Hepatocyte (in vitro differentiated cells): ENCODE results near the gene UBE2G1. TPM values are rescaled to one million over a fixed set of nuclear protein-coding genes. Genes with fewer than 3 reads are reported as not detected.

Source experiments
- DNase-seq: peaks from one replicate; pipeline ENCODE4 v3.0.0-alpha.2; 2016; ENCODE audit warnings: low spot score
- H2AFZ ChIP-seq: fragments of 200-600 bp; sonication (generic); 2 replicates; pipeline ENCODE4 v1.6.0; 2016; ENCODE audit warnings: antibody characterized with exemption, mild to moderate bottlenecking
- H3K27ac ChIP-seq: fragments of 200-600 bp; sonication (generic); 2 replicates; pipeline ENCODE4 v1.5.1; 2016; ENCODE audit warnings: mild to moderate bottlenecking
- H3K27me3 ChIP-seq: fragments of 200-600 bp; sonication (generic); 2 replicates; pipeline ENCODE4 v1.6.1; 2016
- H3K36me3 ChIP-seq: fragments of 200-600 bp; sonication (generic); replicated peaks from 2 replicates; pipeline ENCODE4 v1.5.1; 2016; ENCODE audit warnings: low read depth; ENCODE audit not compliant: insufficient read depth
- H3K4me1 ChIP-seq: fragments of 200-600 bp; sonication (generic); 2 replicates; pipeline ENCODE4 v1.5.1; 2016; ENCODE audit warnings: mild to moderate bottlenecking, moderate library complexity; ENCODE audit not compliant: insufficient read depth
- H3K4me2 ChIP-seq: fragments of 200-600 bp; sonication (generic); 2 replicates; pipeline ENCODE4 v1.6.0; 2016
- H3K4me3 ChIP-seq: fragments of 200-600 bp; sonication (generic); 2 replicates; pipeline ENCODE4 v1.5.1; 2016; ENCODE audit warnings: mild to moderate bottlenecking
- H3K79me2 ChIP-seq: fragments of 200-600 bp; sonication (generic); 2 replicates; pipeline ENCODE4 v1.6.0; 2017; ENCODE audit warnings: mild to moderate bottlenecking
- H3K9me2 ChIP-seq: fragments of 200-600 bp; sonication (generic); replicated peaks from 2 replicates; pipeline ENCODE4 v1.6.0; 2017; ENCODE audit warnings: mild to moderate bottlenecking; ENCODE audit not compliant: insufficient read depth
- H3K9me3 ChIP-seq: fragments of 200-600 bp; sonication (generic); 2 replicates; pipeline ENCODE4 v1.5.1; 2016; ENCODE audit warnings: low read depth, mild to moderate bottlenecking
- H4K20me1 ChIP-seq: fragments of 200-600 bp; sonication (generic); 2 replicates; pipeline ENCODE4 v1.6.0; 2016; ENCODE audit warnings: mild to moderate bottlenecking; ENCODE audit not compliant: insufficient read depth, poor library complexity, severe bottlenecking
- EZH2 ChIP-seq: fragments of 200-600 bp; sonication (generic); IDR thresholded peaks from 2 replicates; pipeline ENCODE4 v1.6.1; 2016; ENCODE audit warnings: antibody characterized with exemption, mild to moderate bottlenecking, borderline replicate concordance
- EZH2phosphoT487 ChIP-seq: fragments of 200-600 bp; sonication (generic); IDR thresholded peaks from one replicate; pipeline ENCODE4 v1.6.1; 2018; ENCODE audit warnings: antibody characterized with exemption, mild to moderate bottlenecking, low read depth, moderate library complexity; ENCODE audit not compliant: unreplicated experiment, severe bottlenecking
- WGBS: methylation state at CpG from one replicate; pipeline ENCODE4 v1.1.6; 2016; ENCODE audit warnings: low lambda C conversion rate; ENCODE audit errors: missing lambda C conversion rate; 5-methylcytosine and 5-hydroxymethylcytosine counted together
- polyA plus RNA-seq: library from polyadenylated mRNA; unstranded; fragments of >200 nt; fragmentation: Nextera tagmentation; extraction: Ambion mirVana; gene quantifications from 2 replicates; pipeline ENCODE4 v1.2.1, GENCODE V29; 2016
- total RNA-seq: library from RNA; depleted of rRNA; stranded (reverse); fragments of >200 nt; gene quantifications from 2 replicates; pipeline ENCODE4 v1.2.3, GENCODE V29; 2014
- TF ChIP-seq, protein P1 (sequence below): fragments of 200-600 bp; sonication (generic); IDR thresholded peaks from 2 replicates; pipeline ENCODE4 v1.5.1; 2016; ENCODE audit warnings: antibody characterized with exemption, mild to moderate bottlenecking; ENCODE audit not compliant: poor library complexity

Gene UBE2G1
- total and polyA plus RNA-seq, 2 experiments from 2014 or later = 65.1 to 78.8 TPM

DNA sequence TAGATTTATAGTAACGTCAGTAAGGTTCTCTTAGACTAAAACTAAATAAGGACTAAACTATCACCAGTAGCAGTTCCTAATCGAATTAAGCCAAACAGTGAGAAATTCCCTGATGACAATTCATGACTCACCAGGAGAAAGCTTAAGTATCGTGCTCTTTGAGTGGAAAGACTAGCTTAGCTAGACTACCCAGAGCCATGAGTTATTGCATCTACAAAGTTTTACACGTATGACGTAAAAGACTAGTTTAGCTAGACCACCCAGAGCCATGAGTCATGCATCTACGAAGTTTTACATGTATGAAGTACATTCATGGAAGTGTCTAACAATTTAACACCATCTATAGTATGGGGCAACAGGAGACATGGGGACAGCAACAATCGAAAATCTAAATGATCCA, 36.6 kb downstream of the UBE2G1 start:
- Histone ChIP-seq H3K27ac (peak overlapping the region; percentile 47), H3K27me3 (no peaks in the 10 kb centered on the region), H3K9me2 (no peaks in the 10 kb centered on the region), H3K36me3 (no peaks in the 10 kb centered on the region), H4K20me1 (peaks cover 47% of the 10 kb centered on the region), H3K79me2 (peaks cover 100% of the 10 kb centered on the region), H3K4me3 (no peak overlapping the region), H3K4me1 (peaks cover 17% of the 10 kb centered on the region), H3K9me3 (peaks cover 5% of the 10 kb centered on the region), H2AFZ (no peak overlapping the region), H3K4me2 (no peak overlapping the region)
- 73% methylated on average over 7 of the region's 7 CpGs for WGBS
- peak; percentile 49 for DNase-seq
- TF ChIP-seq, protein P1, sequence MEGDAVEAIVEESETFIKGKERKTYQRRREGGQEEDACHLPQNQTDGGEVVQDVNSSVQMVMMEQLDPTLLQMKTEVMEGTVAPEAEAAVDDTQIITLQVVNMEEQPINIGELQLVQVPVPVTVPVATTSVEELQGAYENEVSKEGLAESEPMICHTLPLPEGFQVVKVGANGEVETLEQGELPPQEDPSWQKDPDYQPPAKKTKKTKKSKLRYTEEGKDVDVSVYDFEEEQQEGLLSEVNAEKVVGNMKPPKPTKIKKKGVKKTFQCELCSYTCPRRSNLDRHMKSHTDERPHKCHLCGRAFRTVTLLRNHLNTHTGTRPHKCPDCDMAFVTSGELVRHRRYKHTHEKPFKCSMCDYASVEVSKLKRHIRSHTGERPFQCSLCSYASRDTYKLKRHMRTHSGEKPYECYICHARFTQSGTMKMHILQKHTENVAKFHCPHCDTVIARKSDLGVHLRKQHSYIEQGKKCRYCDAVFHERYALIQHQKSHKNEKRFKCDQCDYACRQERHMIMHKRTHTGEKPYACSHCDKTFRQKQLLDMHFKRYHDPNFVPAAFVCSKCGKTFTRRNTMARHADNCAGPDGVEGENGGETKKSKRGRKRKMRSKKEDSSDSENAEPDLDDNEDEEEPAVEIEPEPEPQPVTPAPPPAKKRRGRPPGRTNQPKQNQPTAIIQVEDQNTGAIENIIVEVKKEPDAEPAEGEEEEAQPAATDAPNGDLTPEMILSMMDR = no peak
- no peak for TF ChIP-seq EZH2phosphoT487
- TF ChIP-seq EZH2 = no peak

- no peak overlapping the region for H3K27ac ChIP-seq
- H3K9me2 ChIP-seq = no peaks in the 10 kb centered on the region
- H3K4me1 ChIP-seq = peaks cover 14% of the 10 kb centered on the region
- H3K9me3 ChIP-seq = peaks cover 5% of the 10 kb centered on the region
- no peak overlapping the region for H3K4me3 ChIP-seq
- no peak for DNase-seq
- 88% methylated on average over 5 of the region's 5 CpGs for WGBS
- H3K36me3 ChIP-seq = no peaks in the 10 kb centered on the region
- no peak overlapping the region for H2AFZ ChIP-seq
- H3K4me2 ChIP-seq = no peak overlapping the region
- peaks cover 40% of the 10 kb centered on the region for H4K20me1 ChIP-seq
- no peaks in the 10 kb centered on the region for H3K27me3 ChIP-seq
- peaks cover 100% of the 10 kb centered on the region for H3K79me2 ChIP-seq
- TF ChIP-seq EZH2phosphoT487 (no peak), EZH2 (no peak)
- TF ChIP-seq, protein P1 = no peak
Measured at GRCh38 chr17:4327606-4328005, 38.9 kb downstream of the UBE2G1 start.

DNA sequence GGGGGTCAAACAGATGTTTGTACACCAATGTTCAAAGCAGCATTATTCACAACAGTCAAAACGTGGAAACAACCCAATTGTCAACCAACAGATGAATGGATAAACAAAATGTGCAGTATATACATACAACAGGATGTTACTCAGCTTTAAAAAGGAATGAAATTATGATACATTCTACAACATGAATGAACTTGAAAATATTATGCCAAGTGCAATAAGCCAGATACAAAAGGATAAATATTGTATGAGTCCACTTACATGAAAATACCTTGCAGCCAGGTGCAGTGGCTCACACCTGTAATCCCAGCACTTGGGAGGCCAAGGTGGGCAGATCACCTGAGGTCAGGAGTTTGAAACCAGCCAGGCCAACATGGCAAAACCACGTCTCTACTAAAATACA, 39.9 kb downstream of the UBE2G1 start:
- Histone ChIP-seq H3K27me3 (no peaks in the 10 kb centered on the region), H3K9me3 (peaks cover 5% of the 10 kb centered on the region), H3K36me3 (no peaks in the 10 kb centered on the region), H3K9me2 (no peaks in the 10 kb centered on the region), H4K20me1 (peaks cover 39% of the 10 kb centered on the region), H2AFZ (no peak overlapping the region), H3K79me2 (peaks cover 100% of the 10 kb centered on the region), H3K27ac (no peak overlapping the region), H3K4me1 (peaks cover 4% of the 10 kb centered on the region), H3K4me3 (no peak overlapping the region), H3K4me2 (no peak overlapping the region)
- DNase-seq = no peak
- whole genome bisulfite sequencing = 87% methylated on average over 2 of the region's 2 CpGs
- TF ChIP-seq EZH2 (no peak), EZH2phosphoT487 (no peak)
- TF ChIP-seq, protein P1 = no peak

DNA sequence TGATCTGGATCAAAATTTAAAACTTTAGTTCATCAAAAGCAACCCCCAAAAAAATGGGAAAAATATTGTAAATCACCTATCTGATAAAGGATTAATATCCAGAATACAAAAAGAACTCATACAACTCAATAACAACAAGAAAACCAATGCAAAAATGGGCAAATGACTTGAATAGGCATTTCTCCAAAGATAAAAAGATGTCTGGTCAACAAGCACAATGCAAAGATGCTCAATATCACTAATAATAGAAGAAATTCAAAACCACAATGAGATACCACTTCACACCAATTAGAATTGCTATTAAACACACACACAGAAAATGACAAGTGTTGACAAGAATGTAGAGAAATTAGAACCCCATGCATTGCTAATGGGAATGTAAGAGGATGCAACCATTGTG, 40.4 kb downstream of the UBE2G1 start:
- H3K27me3 ChIP-seq = no peaks in the 10 kb centered on the region
- H3K9me3 ChIP-seq = peaks cover 5% of the 10 kb centered on the region
- no peak overlapping the region for H3K4me2 ChIP-seq
- no peaks in the 10 kb centered on the region for H3K36me3 ChIP-seq
- H3K4me3 ChIP-seq = no peak overlapping the region
- peaks cover 100% of the 10 kb centered on the region for H3K79me2 ChIP-seq
- no peak for DNase-seq
- peaks cover 39% of the 10 kb centered on the region for H4K20me1 ChIP-seq
- H3K27ac ChIP-seq = no peak overlapping the region
- H3K4me1 ChIP-seq = no peaks in the 10 kb centered on the region
- H2AFZ ChIP-seq = no peak overlapping the region
- no peaks in the 10 kb centered on the region for H3K9me2 ChIP-seq
- TF ChIP-seq, protein P1 = no peak
- no peak for TF ChIP-seq EZH2
- TF ChIP-seq EZH2phosphoT487 = no peak
